ENCODE data around the gene P3R3URF.

The P3R3URF gene

GRCh38 chr1:46193984-46194570 lies 17.8 kb upstream of the P3R3URF start:
- TF ChIP-seq SUZ12 (IDR thresholded peaks at IDR 0.05; ENCODE audit: extremely low read depth, insufficient read depth, insufficient read length) (no peak), YY1 (IDR thresholded peaks at IDR 0.05; ENCODE audit: insufficient read depth, insufficient read length) (no peak), ZNF274 (IDR thresholded peaks at IDR 0.05; ENCODE audit: low read depth, low read length) (no peak)
- no peak overlapping the region for H3K4me3 ChIP-seq (ENCODE audit: insufficient read length, low read depth)
- no peak for DNase-seq (ENCODE audit: low read depth, low spot score)
- H3K27me3 ChIP-seq (ENCODE audit: insufficient read depth, insufficient read length), result no peaks in the 10 kb centered on the region
- H3K9me3 ChIP-seq (ENCODE audit: insufficient read depth, low read length), result no peaks in the 10 kb centered on the region
- peaks cover 76% of the 10 kb centered on the region for H3K36me3 ChIP-seq (ENCODE audit: insufficient read depth, insufficient read length, low read length)
- H3K9ac ChIP-seq (ENCODE audit: insufficient read length, low read depth), result no peak overlapping the region
- peaks cover 16% of the 10 kb centered on the region for H3K4me1 ChIP-seq (ENCODE audit: insufficient read depth, insufficient read length)

- TF ChIP-seq ZNF274 (IDR thresholded peaks at IDR 0.05; ENCODE audit: low read depth, low read length) (no peak), SUZ12 (IDR thresholded peaks at IDR 0.05; ENCODE audit: extremely low read depth, insufficient read depth, insufficient read length) (no peak), YY1 (IDR thresholded peaks at IDR 0.05; ENCODE audit: insufficient read depth, insufficient read length) (no peak)
Observed at GRCh38 chr1:46193285-46193684, 17.0 kb upstream of the P3R3URF start.

GRCh38 chr1:46192171-46192570 lies 15.9 kb upstream of the P3R3URF start:
- H3K4me1 ChIP-seq (ENCODE audit: insufficient read depth, insufficient read length), result peaks cover 10% of the 10 kb centered on the region
- H3K4me3 ChIP-seq (ENCODE audit: insufficient read length, low read depth), result no peak overlapping the region
- no peak overlapping the region for H3K9ac ChIP-seq (ENCODE audit: insufficient read length, low read depth)
- H3K9me3 ChIP-seq (ENCODE audit: insufficient read depth, low read length), result no peaks in the 10 kb centered on the region
- no peak for TF ChIP-seq YY1 (IDR thresholded peaks at IDR 0.05; ENCODE audit: insufficient read depth, insufficient read length)
- no peak for TF ChIP-seq SUZ12 (IDR thresholded peaks at IDR 0.05; ENCODE audit: extremely low read depth, insufficient read depth, insufficient read length)
- no peak for TF ChIP-seq ZNF274 (IDR thresholded peaks at IDR 0.05; ENCODE audit: low read depth, low read length)
- H3K27me3 ChIP-seq (ENCODE audit: insufficient read depth, insufficient read length), result no peaks in the 10 kb centered on the region
- H3K36me3 ChIP-seq (ENCODE audit: insufficient read depth, insufficient read length, low read length), result peaks cover 91% of the 10 kb centered on the region
- no peak for DNase-seq (ENCODE audit: low read depth, low spot score)

More at GRCh38 chr1:46193285-46193684, 17.0 kb upstream of the P3R3URF start:
- Histone ChIP-seq H3K9ac (ENCODE audit: insufficient read length, low read depth) (peak overlapping the region; percentile 47), H3K36me3 (ENCODE audit: insufficient read depth, insufficient read length, low read length) (peaks cover 83% of the 10 kb centered on the region), H3K9me3 (ENCODE audit: insufficient read depth, low read length) (no peaks in the 10 kb centered on the region), H3K4me3 (ENCODE audit: insufficient read length, low read depth) (no peak overlapping the region), H3K4me1 (ENCODE audit: insufficient read depth, insufficient read length) (peaks cover 16% of the 10 kb centered on the region), H3K27me3 (ENCODE audit: insufficient read depth, insufficient read length) (no peaks in the 10 kb centered on the region)
- no peak for DNase-seq (ENCODE audit: low read depth, low spot score)

GRCh38 chr1:46191033-46191701 lies 14.9 kb upstream of the P3R3URF start:
- DNase-seq (ENCODE audit: low read depth, low spot score), result no peak
- no peak overlapping the region for H3K4me3 ChIP-seq (ENCODE audit: insufficient read length, low read depth)
- H3K9me3 ChIP-seq (ENCODE audit: insufficient read depth, low read length), result no peaks in the 10 kb centered on the region
- TF ChIP-seq ZNF274 (IDR thresholded peaks at IDR 0.05; ENCODE audit: low read depth, low read length), result no peak
- no peak for TF ChIP-seq YY1 (IDR thresholded peaks at IDR 0.05; ENCODE audit: insufficient read depth, insufficient read length)
- TF ChIP-seq SUZ12 (IDR thresholded peaks at IDR 0.05; ENCODE audit: extremely low read depth, insufficient read depth, insufficient read length), result no peak
- peaks cover 86% of the 10 kb centered on the region for H3K36me3 ChIP-seq (ENCODE audit: insufficient read depth, insufficient read length, low read length)
- peaks cover 10% of the 10 kb centered on the region for H3K4me1 ChIP-seq (ENCODE audit: insufficient read depth, insufficient read length)
- H3K9ac ChIP-seq (ENCODE audit: insufficient read length, low read depth), result no peak overlapping the region
- H3K27me3 ChIP-seq (ENCODE audit: insufficient read depth, insufficient read length), result no peaks in the 10 kb centered on the region

- H3K36me3 ChIP-seq (ENCODE audit: insufficient read depth, insufficient read length, low read length), result peaks cover 86% of the 10 kb centered on the region
- H3K9me3 ChIP-seq (ENCODE audit: insufficient read depth, low read length), result no peaks in the 10 kb centered on the region
Observed at GRCh38 chr1:46190539-46190938, 14.3 kb upstream of the P3R3URF start.

GRCh38 chr1:46188295-46189030 lies 12.2 kb upstream of the P3R3URF start:
- no peaks in the 10 kb centered on the region for H3K9me3 ChIP-seq (ENCODE audit: insufficient read depth, low read length)
- DNase-seq (ENCODE audit: low read depth, low spot score), result no peak
- no peaks in the 10 kb centered on the region for H3K27me3 ChIP-seq (ENCODE audit: insufficient read depth, insufficient read length)
- H3K4me1 ChIP-seq (ENCODE audit: insufficient read depth, insufficient read length), result peaks cover 3% of the 10 kb centered on the region
- no peak for TF ChIP-seq ZNF274 (IDR thresholded peaks at IDR 0.05; ENCODE audit: low read depth, low read length)
- no peak for TF ChIP-seq SUZ12 (IDR thresholded peaks at IDR 0.05; ENCODE audit: extremely low read depth, insufficient read depth, insufficient read length)
- no peak for TF ChIP-seq YY1 (IDR thresholded peaks at IDR 0.05; ENCODE audit: insufficient read depth, insufficient read length)
- H3K36me3 ChIP-seq (ENCODE audit: insufficient read depth, insufficient read length, low read length), result peaks cover 68% of the 10 kb centered on the region
- H3K9ac ChIP-seq (ENCODE audit: insufficient read length, low read depth), result no peak overlapping the region
- no peak overlapping the region for H3K4me3 ChIP-seq (ENCODE audit: insufficient read length, low read depth)

More at GRCh38 chr1:46190539-46190938, 14.3 kb upstream of the P3R3URF start:
- peaks cover 10% of the 10 kb centered on the region for H3K4me1 ChIP-seq (ENCODE audit: insufficient read depth, insufficient read length)
- H3K4me3 ChIP-seq (ENCODE audit: insufficient read length, low read depth), result no peak overlapping the region
- DNase-seq (ENCODE audit: low read depth, low spot score), result no peak
- no peak for TF ChIP-seq ZNF274 (IDR thresholded peaks at IDR 0.05; ENCODE audit: low read depth, low read length)
- no peak for TF ChIP-seq SUZ12 (IDR thresholded peaks at IDR 0.05; ENCODE audit: extremely low read depth, insufficient read depth, insufficient read length)
- TF ChIP-seq YY1 (IDR thresholded peaks at IDR 0.05; ENCODE audit: insufficient read depth, insufficient read length), result no peak
- no peak overlapping the region for H3K9ac ChIP-seq (ENCODE audit: insufficient read length, low read depth)
- no peaks in the 10 kb centered on the region for H3K27me3 ChIP-seq (ENCODE audit: insufficient read depth, insufficient read length)
